ENCODE measurements around the gene SKIL.

SKIL gene

GRCh38 chr3:170437696-170438407 is 80.3 kb downstream of the SKIL start:
- no peak for DNase-seq (ENCODE audit: low spot score)

- DNase-seq (ENCODE audit: low spot score) = no peak
Observed at GRCh38 chr3:170438836-170439235, 81.3 kb downstream of the SKIL start.

- DNase-seq (ENCODE audit: low spot score) = no peak
Observed at GRCh38 chr3:170440344-170440743, 82.8 kb downstream of the SKIL start.

- DNase-seq (ENCODE audit: low spot score) = no peak
Observed at GRCh38 chr3:170441412-170441811, 83.9 kb downstream of the SKIL start.

- DNase-seq (ENCODE audit: low spot score) = no peak
Observed at GRCh38 chr3:170442947-170443346, 85.4 kb downstream of the SKIL start.

GRCh38 chr3:170443457-170443856 is 85.9 kb downstream of the SKIL start:
- no peak for DNase-seq (ENCODE audit: low spot score)
